ENCODE data around the gene CDT1.
A peak's percentile ranks its signal among the peaks of the same experiment; 100 is the strongest.
"Not testable (repeated sequence)": the region's sequence is repeated elsewhere in the genome, so short reads cannot be mapped to it uniquely, and the experiment has no call there.

CDT1 gene

DNA sequence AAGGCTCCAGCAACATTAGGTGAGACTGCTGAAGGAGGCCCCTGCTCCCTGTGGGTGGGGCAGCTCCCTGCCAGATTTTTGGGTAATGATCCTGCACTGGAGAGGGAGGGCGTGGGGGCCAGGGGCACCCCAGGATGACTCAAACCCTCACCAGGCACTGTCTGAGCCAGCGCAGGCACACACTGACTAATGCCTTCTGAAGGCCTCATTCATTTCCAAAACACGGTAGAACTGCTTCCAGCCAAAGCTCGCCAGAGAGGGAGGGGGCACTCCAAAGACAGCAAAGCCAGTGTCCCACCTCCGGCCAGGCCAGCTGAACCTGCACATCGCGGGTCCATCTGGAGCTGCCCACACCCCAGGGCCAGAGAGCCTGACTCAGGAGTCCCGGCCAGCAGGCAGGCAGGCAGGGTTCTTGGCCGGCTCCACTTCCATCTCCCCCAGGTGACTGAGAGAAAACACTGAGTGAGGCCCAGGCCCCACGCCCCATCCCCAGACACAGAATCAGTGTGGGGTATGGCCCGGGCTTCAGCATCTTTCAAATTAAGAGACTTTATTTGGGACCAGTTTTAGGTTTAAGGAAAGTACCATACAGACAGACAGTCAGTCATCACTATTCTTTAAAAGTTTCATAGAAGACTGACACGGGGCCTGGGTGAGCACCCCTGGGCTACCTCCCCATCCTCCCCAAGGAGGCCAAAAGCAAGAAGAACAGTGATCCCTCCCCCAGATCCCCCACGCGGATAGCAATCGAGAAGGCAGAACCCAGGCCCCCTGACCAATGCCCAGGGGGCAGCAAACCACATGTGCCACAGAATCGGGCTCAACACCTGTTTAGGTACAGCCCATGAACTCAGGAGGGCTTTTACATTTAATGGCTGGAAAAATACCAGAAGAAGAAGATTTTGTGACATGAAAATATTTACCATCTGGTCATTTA lies 20.9 kb upstream of the CDT1 start:
- peak; percentile 77 for DNase-seq (ENCODE audit: low read depth)

DNA sequence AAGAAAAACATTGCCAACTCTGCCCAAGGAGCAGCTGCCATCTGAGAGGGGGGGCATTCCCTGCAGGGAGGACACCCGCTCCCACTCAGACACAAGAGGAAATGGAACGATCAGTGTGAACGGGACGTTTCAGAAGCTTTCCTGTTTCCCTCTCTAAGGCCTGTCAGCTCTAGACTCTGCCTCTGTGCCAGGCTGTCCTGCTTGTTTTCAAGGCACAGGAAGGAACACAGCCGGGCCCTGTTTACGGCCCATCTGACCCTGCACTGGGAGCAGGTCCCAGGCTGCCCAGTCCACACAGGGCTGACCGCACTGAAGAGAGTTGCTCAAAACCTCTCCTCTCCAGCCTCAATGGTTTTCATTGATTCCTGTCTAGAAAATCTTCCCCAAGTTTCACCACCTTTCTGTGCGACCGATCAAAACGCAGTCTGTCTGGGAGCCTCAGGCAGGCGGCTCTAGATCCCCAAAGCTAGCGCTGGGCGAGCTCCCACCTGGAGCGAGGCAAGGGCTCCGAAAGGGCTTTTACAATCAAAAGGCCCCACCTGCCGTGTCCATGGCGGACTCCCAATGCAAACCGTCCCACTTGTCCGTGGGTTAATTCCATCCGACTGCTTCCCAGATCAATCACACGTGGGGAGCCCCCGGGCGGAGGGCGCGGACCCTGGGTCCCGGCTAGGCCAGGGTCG lies 20.1 kb upstream of the CDT1 start:
- DNase-seq (ENCODE audit: low read depth), result no peak

DNA sequence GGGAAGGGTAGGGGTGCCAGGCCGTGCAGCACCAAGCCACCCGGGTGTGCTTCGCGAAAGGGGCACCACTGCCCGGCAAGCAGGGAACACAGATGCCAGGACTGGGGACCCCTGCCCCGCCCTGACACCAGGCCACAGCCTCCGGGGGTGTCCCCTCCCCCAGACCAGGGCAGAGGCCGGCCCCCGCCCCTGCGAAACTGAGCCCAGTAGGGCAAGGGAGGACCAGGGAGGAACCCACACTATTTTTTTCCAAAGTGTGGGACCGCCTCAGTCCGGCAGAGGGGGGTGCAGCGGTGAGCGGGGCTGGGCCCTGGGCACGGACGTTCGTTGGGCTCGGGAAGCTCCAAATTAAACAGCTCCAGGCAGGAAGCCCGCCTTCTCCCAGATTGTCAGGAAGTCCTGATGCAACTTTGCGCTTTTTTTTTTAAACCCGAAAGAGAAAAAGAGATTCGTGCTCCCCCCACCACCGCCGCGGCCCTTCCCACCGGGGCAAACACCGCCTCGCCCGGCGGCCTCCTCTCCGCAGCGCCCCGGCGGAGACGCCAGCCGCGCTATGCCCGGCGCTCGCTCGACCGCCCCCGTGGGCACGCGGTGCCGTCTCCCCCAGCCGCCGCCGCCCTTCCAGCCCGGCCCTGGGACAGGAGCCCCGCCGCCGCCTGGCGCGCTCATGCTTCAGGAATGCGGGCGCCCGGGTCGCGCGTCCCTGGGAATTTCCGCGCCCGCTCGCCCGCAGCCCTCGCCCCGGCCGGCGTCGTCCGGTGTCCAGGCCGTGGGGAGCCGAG lies 19.3 kb upstream of the CDT1 start:
- peak; percentile 34 for DNase-seq (ENCODE audit: low read depth)

DNA sequence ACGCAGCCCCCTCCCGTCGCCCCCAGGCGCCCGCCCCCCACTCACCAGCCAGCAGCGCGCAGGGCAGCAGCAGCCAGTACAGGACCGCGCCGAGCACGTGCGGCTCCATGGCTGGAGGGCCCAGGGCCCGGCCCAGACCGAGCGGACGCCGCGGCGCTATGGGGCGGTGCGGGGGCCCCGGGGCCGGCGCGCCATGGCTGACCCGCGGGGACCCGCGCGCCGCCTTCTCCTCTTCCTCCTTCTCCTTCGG lies 18.8 kb upstream of the CDT1 start:
- no peak for DNase-seq (ENCODE audit: low read depth)

DNA sequence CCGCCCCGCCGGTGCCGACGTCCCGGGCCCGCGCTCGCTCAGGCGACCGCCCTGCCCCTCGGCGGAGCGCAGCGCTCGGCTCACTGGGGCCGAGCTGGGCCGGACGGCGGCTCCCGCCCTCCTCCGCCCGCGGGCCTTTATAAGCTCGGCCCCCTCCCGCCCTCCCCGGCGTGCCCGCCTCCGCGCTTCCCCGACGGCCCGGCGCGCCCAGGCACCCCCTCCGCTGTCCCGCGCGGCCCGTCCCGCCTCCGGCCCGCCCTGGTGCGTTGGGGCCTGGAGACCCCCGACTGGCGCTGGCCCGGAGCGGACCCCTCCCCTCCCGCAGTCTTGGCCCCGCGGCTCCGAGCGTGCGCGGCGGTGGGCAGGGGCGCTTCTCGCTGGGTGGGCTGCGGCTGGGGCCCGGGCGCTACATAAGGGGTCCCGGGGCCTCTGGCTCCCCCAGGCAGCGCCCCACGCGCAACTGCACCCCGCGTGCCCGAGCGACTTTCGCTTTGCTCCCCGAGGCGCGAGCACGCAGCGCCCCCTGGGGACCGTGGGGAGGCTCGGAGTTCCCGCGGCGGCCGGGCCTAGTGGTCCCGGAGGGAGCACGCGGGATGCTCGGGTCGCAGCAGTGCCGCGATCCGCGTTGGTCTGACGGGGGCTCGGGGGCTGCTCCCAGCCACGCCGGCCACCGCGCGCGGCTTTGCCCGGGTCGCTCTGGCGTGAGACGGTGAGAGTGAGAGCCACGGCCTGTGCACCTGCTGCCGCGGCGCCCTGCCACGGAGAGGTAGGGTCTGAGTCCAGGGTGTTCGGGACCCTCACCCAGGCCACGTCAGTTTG lies 18.3 kb upstream of the CDT1 start, which contains the start of gene PIEZO1:
PIEZO1 (minus strand) TSS at position 115 of the 819 bp plus-strand sequence. CDS start 256 bp downstream, outside the sequence.
- peak; percentile 74 for DNase-seq (ENCODE audit: low read depth)

DNA sequence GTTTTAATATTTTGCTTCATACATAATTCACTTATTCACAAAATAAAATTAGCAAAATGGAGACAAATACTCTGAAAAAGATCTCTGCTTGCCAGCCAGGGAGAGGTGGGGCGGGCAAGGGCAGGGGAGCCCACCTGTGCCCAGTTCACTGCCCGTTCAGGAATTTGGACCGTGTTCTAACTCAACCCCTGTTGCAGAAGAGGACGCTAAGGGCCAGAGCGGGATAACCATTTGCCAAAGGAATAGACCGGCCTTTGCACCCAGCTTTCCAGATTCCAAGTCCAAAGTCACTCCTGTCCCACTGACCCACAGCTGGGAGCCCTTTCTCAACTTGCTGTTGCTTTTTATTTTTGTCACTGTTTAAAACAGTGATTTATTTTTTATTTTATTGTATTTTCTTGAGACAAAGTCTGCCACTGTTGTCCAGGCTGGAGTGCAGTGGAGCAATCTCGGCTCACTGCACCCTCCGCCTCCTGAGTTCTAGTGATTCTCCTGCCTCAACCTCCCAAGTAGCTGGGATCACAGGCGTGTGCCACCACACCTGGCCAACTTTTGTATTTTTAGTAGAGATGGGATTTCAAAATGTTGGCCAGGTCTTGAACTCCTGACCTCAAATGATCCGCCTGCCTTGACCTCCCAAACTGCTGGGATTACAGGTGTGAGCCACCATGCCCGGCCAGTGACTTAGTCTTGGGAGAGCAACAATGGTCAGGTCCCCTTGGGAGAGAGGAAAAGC lies 15.8 kb upstream of the CDT1 start:
- DNase-seq (ENCODE audit: low read depth), result no peak

DNA sequence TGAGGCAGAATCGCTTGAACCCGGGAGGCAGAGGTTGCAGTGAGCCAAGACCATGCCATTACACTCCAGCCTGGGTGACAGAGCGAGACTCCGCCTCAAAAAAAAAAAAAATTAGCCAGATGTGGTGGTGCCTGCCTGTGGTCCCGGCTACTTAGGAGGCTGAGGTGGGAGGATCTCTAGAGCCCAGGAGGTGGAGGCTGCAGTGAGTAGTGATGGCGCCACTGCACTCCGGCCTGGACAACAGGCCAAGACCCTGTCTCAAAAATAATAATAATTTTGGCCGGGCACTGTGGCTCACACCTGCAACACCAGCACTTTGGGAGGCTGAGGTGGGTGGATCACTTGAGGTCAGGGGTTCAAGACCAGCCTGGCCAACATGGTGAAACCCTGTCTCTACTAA lies 14.8 kb upstream of the CDT1 start:
- DNase-seq (ENCODE audit: low read depth), result not testable (repeated sequence)

DNA sequence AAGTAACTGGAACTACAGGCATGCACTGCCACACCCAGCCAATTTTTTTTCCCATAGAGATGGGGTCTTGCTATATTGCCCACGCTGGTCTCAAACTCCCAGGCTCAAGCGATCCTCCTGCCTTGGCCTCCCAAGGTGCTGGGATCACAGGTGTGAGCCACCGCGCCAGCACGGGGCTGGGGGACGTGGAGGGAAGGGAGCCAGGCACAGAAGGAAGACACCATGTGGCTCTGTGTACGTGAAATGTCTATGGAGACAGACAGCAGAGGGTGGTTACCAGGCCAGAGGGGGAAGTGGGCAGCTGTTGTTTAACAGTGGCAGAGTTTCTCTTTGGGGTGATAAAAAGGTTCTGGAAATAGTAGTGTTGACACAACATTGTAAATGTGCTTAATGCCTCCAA lies 14.0 kb upstream of the CDT1 start:
- DNase-seq (ENCODE audit: low read depth), result no peak

DNA sequence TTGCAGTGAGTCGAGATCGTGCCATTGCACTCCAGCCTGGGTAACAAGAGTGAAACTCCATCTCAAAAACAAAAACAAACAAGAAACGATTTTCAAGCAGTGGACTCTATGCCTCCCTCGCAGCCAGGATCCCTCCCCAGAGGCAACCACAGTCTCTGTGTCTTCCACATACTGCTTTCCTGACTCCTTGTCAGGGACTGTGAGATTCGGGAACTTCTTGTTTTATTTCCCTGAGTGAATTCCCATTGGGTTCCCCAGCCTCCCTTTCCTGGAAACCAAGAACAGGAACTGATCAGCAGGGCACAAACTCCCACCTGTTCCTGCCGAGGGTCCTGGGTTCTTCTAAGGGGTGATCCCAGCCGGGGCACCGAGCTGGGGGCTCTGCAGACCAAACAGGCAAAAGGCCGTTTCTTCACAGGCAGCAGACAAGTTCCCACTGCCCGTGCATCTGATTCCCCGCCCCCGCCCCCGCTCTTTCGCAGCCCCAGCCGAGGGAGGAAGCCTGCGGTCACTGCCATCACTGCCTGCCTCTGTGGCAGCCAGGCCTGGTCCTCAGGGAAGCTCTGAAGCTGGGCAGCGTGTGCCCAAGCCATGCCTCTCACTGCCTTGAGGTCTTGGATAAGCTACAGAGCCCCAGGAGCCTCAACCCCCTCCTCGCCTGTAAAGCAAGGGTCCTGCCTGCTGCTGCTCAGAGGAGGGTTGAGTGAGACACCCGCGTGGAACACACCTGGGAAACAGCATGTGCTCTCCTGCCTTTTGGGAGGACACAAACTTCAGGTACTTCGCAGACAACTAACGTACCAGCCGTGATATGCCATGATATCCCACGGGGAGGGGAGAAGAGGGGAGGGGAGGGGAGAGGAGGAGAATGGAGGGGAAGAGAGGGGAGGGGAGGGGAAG lies 13.0 kb upstream of the CDT1 start:
- peak; percentile 50 for DNase-seq (ENCODE audit: low read depth)

DNA sequence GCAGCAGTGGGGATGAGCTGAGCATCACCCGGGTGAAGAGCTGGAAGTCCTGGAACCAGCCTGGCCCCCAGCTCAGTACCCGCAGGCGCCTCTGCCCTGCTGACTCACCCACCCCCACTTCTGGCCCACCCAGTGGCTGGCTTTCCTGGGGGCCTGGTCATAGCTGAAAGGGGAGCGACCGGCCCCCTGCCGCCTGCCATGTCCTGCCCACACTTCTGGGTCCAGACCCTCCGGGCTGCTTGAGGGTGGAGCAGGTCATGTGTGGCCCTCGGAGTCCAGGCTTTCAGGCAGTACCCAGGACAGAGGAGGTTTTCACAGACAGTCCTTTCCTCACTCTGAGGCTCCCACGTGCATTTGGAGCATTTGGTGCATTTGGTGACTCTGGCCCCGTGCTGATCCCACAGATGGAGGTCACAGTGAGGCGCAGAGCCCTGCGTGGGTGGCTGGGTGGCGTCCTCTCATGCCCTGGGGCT lies 11.5 kb upstream of the CDT1 start:
- DNase-seq (ENCODE audit: low read depth), result no peak

DNA sequence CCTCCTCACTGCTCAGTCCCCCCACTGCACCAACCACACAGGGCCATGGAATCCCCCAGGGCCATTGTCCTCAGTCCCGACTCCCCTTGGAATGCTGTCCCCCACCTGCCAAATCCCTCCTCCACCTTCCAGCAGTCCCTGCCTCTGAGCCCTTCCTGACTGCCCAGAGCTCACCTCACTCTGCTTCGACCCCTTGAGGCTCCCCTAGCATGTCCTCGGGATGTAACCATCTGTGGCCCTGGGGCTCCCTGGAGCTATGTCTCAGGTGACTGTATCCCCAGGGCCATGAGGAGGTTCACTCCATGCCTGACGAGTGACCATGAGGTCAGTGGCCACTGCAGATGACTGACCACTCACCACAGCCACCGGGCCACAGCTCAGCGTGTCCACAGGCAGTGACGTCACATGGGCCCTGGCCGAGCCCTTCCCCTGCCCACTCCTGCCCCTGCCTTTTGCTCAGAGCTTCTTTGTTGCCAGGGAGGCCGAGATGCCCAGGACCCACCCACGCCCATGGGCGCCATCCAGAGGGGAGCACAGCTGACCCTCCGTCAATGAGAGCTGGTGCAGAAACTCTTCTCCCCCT lies 10.8 kb upstream of the CDT1 start:
- DNase-seq (ENCODE audit: low read depth), result no peak

DNA sequence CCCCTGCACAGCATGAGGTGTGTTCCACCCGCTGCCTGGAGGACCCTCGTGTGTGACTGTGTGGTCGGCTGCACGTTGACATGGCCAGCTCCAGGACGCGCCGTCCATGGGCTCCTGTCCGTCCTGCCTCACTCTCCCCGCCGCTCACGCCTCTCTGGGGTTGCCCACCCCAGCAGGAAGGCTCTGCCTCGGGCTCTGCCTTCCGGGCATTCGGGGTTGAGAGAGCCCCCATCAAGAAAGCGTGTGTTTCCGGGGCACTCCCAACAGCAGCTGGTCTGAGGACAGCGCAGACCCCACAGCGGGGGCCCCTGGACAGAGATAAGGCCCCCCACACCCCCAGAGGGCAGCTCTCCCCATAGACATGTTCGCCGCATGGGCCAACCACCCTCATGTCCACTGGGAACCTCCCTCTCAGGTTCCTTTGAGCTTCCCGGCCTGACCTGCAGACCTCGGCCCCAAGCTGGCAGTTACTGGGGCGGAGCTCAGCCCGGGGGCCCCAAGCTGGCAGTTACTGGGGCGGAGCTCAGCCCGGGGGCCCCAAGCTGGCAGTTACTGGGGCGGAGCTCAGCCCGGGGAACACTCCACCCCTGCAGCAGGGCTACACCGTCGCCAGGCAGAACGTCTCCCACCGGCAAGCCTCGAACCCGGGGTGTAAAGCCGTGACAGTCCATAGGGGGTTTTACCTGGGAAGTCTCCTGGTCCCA lies 10.2 kb upstream of the CDT1 start:
- DNase-seq (ENCODE audit: low read depth), result no peak

DNA sequence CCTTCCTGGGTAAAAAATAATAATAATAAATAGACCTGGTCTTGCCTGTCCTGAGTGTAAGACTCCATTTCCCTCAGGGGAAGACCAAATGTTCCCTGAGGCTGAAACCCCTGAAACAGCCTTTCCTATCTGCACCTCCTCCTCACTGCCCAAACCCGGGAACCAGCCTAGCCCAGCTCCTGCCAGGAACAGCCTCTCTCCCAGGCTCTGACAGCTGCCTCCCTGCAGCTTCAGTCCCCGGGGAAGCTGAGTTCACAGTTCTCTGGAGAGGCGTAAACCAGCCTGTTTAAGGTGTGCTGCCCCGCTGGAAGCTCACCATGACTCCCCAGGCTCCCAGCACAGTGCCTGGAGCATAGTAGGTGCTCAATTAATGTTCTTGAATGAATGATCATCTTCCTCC lies 7.3 kb upstream of the CDT1 start:
- no peak for DNase-seq (ENCODE audit: low read depth)

DNA sequence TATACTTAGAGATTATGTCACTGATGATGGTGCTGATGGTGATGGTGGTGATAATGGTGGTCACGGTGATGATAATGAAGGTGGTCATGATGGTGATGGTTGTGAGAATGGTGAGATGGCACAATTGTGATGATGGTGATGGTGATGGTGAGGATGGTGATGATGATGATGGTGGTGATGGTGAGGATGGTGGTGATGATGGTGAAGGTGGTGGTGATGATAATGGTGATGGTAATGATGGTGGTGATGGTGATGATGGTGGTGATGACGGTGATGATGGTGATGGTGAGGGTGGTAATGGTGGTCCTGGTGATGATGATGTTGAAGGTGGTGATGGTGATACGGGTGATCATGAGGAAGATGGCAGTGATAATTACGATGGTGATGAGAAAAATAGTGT lies 5.5 kb upstream of the CDT1 start:
- no peak for DNase-seq (ENCODE audit: low read depth)

DNA sequence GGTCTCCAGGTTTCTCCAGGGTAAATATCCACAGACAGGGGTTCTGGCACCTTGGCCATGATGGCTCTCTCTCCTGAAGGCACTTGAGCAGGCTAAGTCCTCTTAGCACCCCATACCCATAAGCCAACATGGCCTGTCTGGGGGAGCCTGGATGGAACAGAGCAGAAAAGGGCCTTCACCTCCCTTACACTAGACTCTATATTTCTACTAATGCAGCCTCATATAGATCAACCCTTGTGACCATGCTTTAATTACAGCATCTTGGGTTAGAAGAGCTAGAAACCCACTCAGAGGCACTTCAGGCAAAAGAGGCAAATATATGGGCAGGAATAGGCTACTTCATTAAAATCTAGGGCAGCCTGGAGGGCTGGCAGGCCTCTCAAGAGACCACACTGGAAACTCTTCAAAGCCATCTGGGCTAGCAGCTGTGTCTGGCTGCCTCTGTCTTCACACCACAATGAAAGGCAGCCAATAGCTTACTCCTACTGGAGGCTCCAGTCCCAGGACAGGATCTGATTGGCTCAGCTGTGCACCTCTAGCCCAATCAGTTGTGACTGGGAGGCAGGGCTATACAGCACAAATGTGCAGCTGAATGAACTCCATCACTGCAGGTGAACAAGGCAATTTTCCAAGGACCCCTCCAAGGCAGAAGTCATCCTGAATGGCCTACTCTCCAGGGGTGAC lies 4.7 kb upstream of the CDT1 start:
- DNase-seq (ENCODE audit: low read depth), result no peak

DNA sequence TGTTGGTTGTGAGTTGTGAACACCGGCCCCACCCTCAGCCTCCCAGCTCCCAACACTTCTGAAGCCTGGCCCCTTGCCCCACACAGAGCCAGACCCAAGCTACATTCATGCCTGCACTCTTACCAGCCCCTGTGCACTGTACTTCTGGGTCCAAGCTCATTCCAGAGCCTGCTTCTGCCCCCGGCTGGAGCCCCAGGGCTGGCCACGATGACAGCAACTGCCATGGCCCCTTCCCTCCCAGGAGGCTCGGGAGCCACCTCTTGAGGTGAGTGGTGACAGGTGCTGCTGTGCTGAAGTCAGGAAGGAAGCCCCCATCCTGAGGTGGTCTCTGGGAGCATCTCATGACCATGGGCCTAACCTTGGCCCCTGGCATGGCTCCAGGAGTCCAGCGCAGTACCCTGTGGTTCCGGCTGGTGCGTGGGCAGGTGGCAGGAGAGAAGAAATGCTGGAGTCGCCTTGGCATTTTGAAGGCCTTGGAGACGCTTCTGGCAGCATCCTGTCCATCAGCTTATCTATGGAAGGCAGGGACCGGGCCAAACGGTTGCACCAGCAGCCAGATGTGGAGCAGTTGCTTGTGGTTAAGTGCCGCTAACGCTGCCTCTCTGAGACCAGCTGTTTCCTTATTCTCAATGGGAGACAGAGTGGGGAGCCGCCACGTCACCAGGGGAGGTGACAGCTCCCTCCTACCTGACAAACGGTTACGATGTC lies 3.9 kb upstream of the CDT1 start:
- DNase-seq (ENCODE audit: low read depth), result no peak

DNA sequence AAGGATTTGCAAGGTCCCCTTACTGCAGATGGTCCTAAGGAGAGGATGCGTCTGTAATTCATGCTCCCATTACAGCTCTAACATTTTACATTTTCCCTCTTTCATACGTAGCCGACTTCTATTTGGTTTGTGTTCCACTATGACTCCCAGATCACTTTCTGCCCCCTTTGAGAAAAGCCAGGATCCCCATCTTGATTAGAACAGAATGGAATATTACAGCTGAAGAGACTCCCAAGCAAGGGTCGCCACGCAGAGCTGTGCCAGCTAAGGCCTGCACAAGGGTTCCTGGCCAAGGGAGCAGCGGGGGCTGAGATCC lies 3.4 kb upstream of the CDT1 start:
- no peak for DNase-seq (ENCODE audit: low read depth)

DNA sequence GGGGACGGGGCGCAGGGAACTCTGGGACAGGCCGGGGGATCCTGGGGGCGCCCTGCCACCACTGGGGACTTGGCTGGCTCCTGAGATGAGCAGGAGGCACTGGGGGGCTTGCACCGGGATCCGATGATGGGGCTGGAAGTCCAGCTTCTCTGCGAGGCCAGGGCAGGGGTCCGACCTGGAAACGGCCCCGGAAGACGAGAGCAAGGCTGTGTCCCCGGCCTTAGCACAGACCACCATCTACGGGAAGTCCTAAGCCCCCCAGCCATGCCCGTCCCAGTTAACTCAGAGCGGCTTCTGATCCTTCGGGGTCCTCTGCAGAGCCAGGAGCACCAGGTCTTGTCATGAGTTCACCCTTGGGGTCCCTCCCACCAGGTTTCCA lies 573 bp downstream of the CDT1 start:
- no peak for DNase-seq (ENCODE audit: low read depth)

Data from activated T-helper 9 cell treated with anti-CD3 and anti-CD28 coated beads, Interleukin-2, amount 50 U/mL, for 16 hours (primary cell).